Natural killer cell (primary cell): ENCODE measurements around the gene RASGRF2. TPM values are rescaled to one million over a fixed set of nuclear protein-coding genes. Genes with fewer than 3 reads are reported as not detected.
A peak's percentile ranks its signal among the peaks of the same experiment; 100 is the strongest.

Experiments used
- ATAC-seq, 3 donors: fragments of 150-1000 bp in 2 of 3; fragments of 200-7000 bp in 1 of 3; cut with Tn5 transposase; 1 replicate in 1 of 3; 2 replicates in 2 of 3; pipeline ENCODE4 v1.10.0; 2021; ENCODE audit warnings: mild to moderate bottlenecking in 2 of 3, moderate library complexity in 2 of 3
- DNase-seq, 2 donors: peaks; one replicate each; pipeline versions ENCODE4 v3.0.0 to v3.0.0-alpha.2; 2013 to 2021; ENCODE audit warnings: mixed read lengths in 1 of 2
- H3K27ac ChIP-seq: one replicate; pipeline ENCODE4 v1.5.1; 2013; ENCODE audit warnings: mild to moderate bottlenecking, low read length
- H3K27me3 ChIP-seq: one replicate; pipeline ENCODE4 v1.6.1; 2013; ENCODE audit warnings: low read length; ENCODE audit not compliant: control insufficient read depth, insufficient read depth
- H3K36me3 ChIP-seq: one replicate; pipeline ENCODE4 v1.6.1; 2013; ENCODE audit warnings: low read length; ENCODE audit not compliant: control insufficient read depth, insufficient read depth
- H3K4me1 ChIP-seq: one replicate; pipeline ENCODE4 v1.6.1; 2013; ENCODE audit warnings: low read length; ENCODE audit not compliant: control insufficient read depth, insufficient read depth
- H3K4me3 ChIP-seq: one replicate; pipeline ENCODE4 v1.5.1; 2013; ENCODE audit warnings: low read length
- H3K9me3 ChIP-seq: one replicate; pipeline ENCODE4 v1.6.1; 2013; ENCODE audit warnings: low read length; ENCODE audit not compliant: control insufficient read depth, insufficient read depth
- H3K27ac Mint-ChIP-seq, 2 donors: one replicate each; pipeline ENCODE4 v1.8.0; 2022; ENCODE audit warnings: mild to moderate bottlenecking in 2 of 2, mixed read lengths in 2 of 2, moderate library complexity in 1 of 2
- H3K27me3 Mint-ChIP-seq, 2 donors: one replicate each; pipeline ENCODE4 v1.8.0; 2022; ENCODE audit warnings: low read depth in 2 of 2, mixed read lengths in 2 of 2
- H3K36me3 Mint-ChIP-seq: one replicate; pipeline ENCODE4 v1.8.0; 2022; ENCODE audit warnings: mixed read lengths
- H3K4me1 Mint-ChIP-seq, 2 donors: one replicate each; pipeline ENCODE4 v1.8.0; 2022; ENCODE audit warnings: mixed read lengths in 2 of 2
- H3K4me3 Mint-ChIP-seq: one replicate; pipeline ENCODE4 v1.8.0; 2022; ENCODE audit warnings: mild to moderate bottlenecking, moderate library complexity, mixed read lengths
- H3K9me3 Mint-ChIP-seq, 2 donors: one replicate each; pipeline ENCODE4 v1.8.0; 2022; ENCODE audit warnings: mixed read lengths in 2 of 2
- CTCF ChIP-seq: fragments of 200-600 bp; IDR thresholded peaks from one replicate; pipeline ENCODE4 v1.8.0; 2022; ENCODE audit warnings: antibody characterized with exemption
- WGBS: methylation state at CpG from one replicate; pipeline ENCODE4 v1.1.7; 2013; ENCODE audit warnings: missing lambda C conversion rate; ENCODE audit not compliant: insufficient coverage; 5-methylcytosine and 5-hydroxymethylcytosine counted together
- intact Hi-C: fragments of 100-400 bp; cut with micrococcal nuclease; formaldehyde crosslinking; loops from one replicate; pipeline ENCODE4 v1.14.2; 2022
- total RNA-seq, 4 donors: library from RNA; stranded (reverse); fragments of 120-200 nt in 1 of 4; gene quantifications; one replicate each; pipeline versions ENCODE4 v1.2.3 to v1.2.4, GENCODE V29; 2013 to 2022

Gene RASGRF2
- total RNA-seq, 3 donors from 2014 or later (not counting 1 experiment from before 2014, with no cell fraction given), result 5.6 to 10.1 (median 6.1) TPM

- no peaks in the 10 kb centered on the region for H3K27me3 Mint-ChIP-seq
- peak in 2 of 3 donors; percentile 50 to 67 for ATAC-seq
- H3K27ac Mint-ChIP-seq, result peak overlapping the region in 1 of 2 donors; percentile 24
These were observed 185.3 kb downstream of the RASGRF2 start for GRCh38 chr5:81145329-81145935.

GRCh38 chr5:81146031-81146430 lies 185.9 kb downstream of the RASGRF2 start:
- H3K4me1 Mint-ChIP-seq, result peaks cover 8 to 20% of the 10 kb centered on the region in 2 donors
- H3K4me3 Mint-ChIP-seq, result no peak overlapping the region
- no peak overlapping the region for H3K27ac Mint-ChIP-seq
- no peak overlapping the region for H3K4me3 ChIP-seq
- peaks cover 5% of the 10 kb centered on the region for H3K4me1 ChIP-seq
- H3K9me3 ChIP-seq, result no peaks in the 10 kb centered on the region
- DNase-seq (no peak), ATAC-seq (no peak)
- H3K36me3 Mint-ChIP-seq, result no peaks in the 10 kb centered on the region
- H3K36me3 ChIP-seq, result no peaks in the 10 kb centered on the region
- intact Hi-C loops, result no loop called here
- H3K27me3 ChIP-seq, result no peaks in the 10 kb centered on the region
- WGBS, result no CpG with 5 or more reads among the region's 1 CpG
- TF ChIP-seq CTCF, result no peak
- H3K27ac ChIP-seq, result no peak overlapping the region
- no peaks in the 10 kb centered on the region for H3K27me3 Mint-ChIP-seq
- no peaks in the 10 kb centered on the region for H3K9me3 Mint-ChIP-seq

More at GRCh38 chr5:81145329-81145935, 185.3 kb downstream of the RASGRF2 start:
- WGBS, result 72% methylated on average over 8 of the region's 8 CpGs
- no peaks in the 10 kb centered on the region for H3K36me3 ChIP-seq
- H3K27me3 ChIP-seq, result no peaks in the 10 kb centered on the region
- no peak for DNase-seq
- no peak overlapping the region for H3K27ac ChIP-seq
- no peaks in the 10 kb centered on the region for H3K9me3 ChIP-seq
- H3K9me3 Mint-ChIP-seq, result no peaks in the 10 kb centered on the region
- H3K36me3 Mint-ChIP-seq, result no peaks in the 10 kb centered on the region
- TF ChIP-seq CTCF, result no peak
- peaks cover 5% of the 10 kb centered on the region for H3K4me1 ChIP-seq
- H3K4me3 ChIP-seq, result no peak overlapping the region
- peaks cover 8 to 20% of the 10 kb centered on the region in 2 donors for H3K4me1 Mint-ChIP-seq
- intact Hi-C loops, result no loop called here
- no peak overlapping the region for H3K4me3 Mint-ChIP-seq

DNA sequence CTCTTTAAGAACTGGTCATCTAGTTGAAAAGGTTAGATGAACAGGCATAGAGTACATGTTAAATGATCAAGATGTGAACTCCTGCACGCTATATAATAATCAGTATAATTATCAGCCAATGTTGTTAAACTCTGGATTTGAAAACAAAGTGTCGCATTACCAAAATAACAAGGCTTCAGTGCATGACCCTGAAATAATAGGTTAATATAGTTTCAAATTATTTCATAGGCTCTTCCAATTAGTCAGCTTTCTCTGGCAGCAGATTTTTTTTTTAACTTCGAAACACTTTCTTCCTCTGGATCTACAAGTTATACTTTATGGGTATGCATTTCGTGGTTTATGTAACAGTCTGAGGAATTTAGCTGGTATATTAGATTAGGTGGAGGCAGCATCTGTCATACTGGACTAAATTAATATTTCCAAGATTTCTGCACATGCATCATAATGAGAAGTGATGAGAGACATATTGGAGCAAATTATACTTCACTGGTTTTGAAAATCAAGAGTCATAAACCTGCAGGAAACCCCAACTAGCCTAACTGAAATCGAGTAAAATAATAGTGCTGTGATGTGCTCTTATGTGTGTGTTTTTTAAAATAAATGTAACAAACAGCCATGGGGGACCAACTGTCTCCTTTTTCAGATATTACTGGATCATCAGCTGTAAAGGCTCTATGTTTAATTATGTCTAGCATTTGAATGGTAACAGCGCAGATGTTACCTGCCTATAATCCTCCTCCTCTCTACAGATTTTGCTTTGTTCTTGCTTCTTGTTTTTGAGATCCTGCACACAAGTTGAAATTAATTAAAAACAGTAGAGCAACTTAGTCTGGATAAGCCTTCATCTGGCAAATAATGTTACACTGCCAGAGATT lies 187.1 kb downstream of the RASGRF2 start:
- Mint-ChIP-seq H3K36me3 (no peaks in the 10 kb centered on the region), H3K4me3 (no peak overlapping the region), H3K27ac (peak overlapping the region in 1 of 2 donors; percentile 58), H3K4me1 (peaks cover 8 to 20% of the 10 kb centered on the region in 2 donors), H3K9me3 (no peaks in the 10 kb centered on the region), H3K27me3 (peaks cover 0 to 7% of the 10 kb centered on the region in 2 donors)
- Histone ChIP-seq H3K4me1 (peaks cover 5% of the 10 kb centered on the region), H3K27ac (no peak overlapping the region), H3K9me3 (no peaks in the 10 kb centered on the region), H3K36me3 (no peaks in the 10 kb centered on the region), H3K27me3 (no peaks in the 10 kb centered on the region), H3K4me3 (no peak overlapping the region)
- ATAC-seq (no peak), DNase-seq (no peak)
- 75% methylated on average over 2 of the region's 6 CpGs for WGBS
- intact Hi-C loops, result no loop called here
- no peak for TF ChIP-seq CTCF
